Measurements from ENCODE around the gene PSMD11. TPM values are rescaled to one million over a fixed set of nuclear protein-coding genes. Genes with fewer than 3 reads are reported as not detected.
"Not testable (repeated sequence)": the region's sequence is repeated elsewhere in the genome, so short reads cannot be mapped to it uniquely, and the experiment has no call there.

Gene PSMD11
- polyA plus RNA-seq, 2 of the 4 experiments (the other 2 are of a cell fraction): 195 to 228 TPM

- Histone ChIP-seq H3K4me3 (no peak overlapping the region), H3K27ac (no peak overlapping the region), H3K9me3 (no peaks in the 10 kb centered on the region), H3K4me1 (no peaks in the 10 kb centered on the region), H3K4me2 (no peak overlapping the region)
- ATAC-seq: no peak
- POLR2A ChIA-PET: no interaction called here
- DNase-seq (ENCODE audit: low read depth in 1 of 2, low spot score in 1 of 2): no peak
- no peak for FAIRE-seq
- CTCF ChIA-PET: no interaction called here
- TF ChIP-seq ESRRA (IDR thresholded peaks at IDR 0.05; ENCODE audit: borderline replicate concordance, low read length) (no peak), RFX5 (IDR thresholded peaks at IDR 0.05) (no peak), MAX (IDR thresholded peaks at IDR 0.05) (no peak), PHF8 (IDR thresholded peaks at IDR 0.05; ENCODE audit: borderline replicate concordance, low read depth) (no peak), CBX2 (IDR thresholded peaks at IDR 0.05; ENCODE audit: borderline replicate concordance, low read depth) (no peak), ZNF302 (CRISPR knock-in tag; IDR thresholded peaks at IDR 0.05) (no peak), HOXA7 (CRISPR knock-in tag; IDR thresholded peaks at IDR 0.05) (no peak), EHF (CRISPR knock-in tag; IDR thresholded peaks at IDR 0.05) (no peak), TFCP2L1 (CRISPR knock-in tag; IDR thresholded peaks at IDR 0.05) (no peak), BHLHE40 (IDR thresholded peaks at IDR 0.05; ENCODE audit: low read depth, low read length) (no peak), NPAS2 (CRISPR knock-in tag; IDR thresholded peaks at IDR 0.05; ENCODE audit: borderline replicate concordance) (no peak), POLR2A (IDR thresholded peaks at IDR 0.05; ENCODE audit: low read length) (no peak), GATA3 (IDR thresholded peaks at IDR 0.05; ENCODE audit: borderline replicate concordance) (no peak), HEYL (CRISPR knock-in tag; IDR thresholded peaks at IDR 0.05) (no peak), ZC3H11A (IDR thresholded peaks at IDR 0.05) (no peak), SREBF2 (IDR thresholded peaks at IDR 0.05) (no peak)
- WGBS (ENCODE audit: missing lambda C conversion rate): 81% methylated on average over 11 of the region's 11 CpGs
Measured at GRCh38 chr17:32523017-32523680, 78.8 kb downstream of the PSMD11 start.

DNA sequence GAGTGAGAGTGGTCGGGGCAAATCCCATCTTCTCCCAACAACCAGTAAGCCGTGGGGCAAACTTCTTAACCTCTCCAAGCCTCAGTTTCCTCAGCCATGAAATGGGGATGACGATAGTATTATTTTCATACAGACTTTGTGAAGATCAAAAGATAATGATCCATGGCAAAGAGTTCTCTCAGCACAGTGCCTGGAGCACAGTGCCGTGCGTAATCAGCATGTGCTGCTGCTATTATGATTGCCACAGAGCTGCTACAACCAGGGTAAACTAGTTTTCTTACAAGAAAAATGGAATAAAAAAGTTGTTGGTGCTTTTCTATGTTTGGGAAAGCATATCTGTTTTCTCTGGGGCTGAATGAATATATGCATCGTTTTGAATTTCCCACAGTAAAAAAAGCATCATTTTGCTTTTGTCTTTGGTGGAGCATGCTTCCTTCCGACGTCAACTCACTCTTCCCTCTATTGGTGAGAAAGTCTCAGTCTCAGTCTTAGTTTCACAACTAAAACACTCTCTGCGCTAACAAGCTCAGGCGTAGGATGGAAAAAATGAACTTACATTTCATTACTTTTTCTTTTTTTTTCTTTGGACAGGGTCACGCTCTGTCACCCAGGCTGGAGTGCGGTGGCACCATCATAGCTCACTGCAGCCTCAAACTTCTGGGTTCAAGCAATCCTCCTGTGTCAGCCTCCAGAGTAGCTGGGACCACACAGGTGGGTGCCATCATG lies 79.7 kb downstream of the PSMD11 start:
- WGBS (ENCODE audit: missing lambda C conversion rate): 77% methylated on average over 12 of the region's 12 CpGs
- ChIA-PET POLR2A (no interaction called here), CTCF (interaction anchor here (1.0 kb wide), 1 partner anchor 44 kb away, joined by 3 read pairs; no protein-coding TSS in a partner anchor)
- H3K4me3 ChIP-seq: no peak overlapping the region
- no peak for ATAC-seq
- no peak for FAIRE-seq
- H3K27ac ChIP-seq: no peak overlapping the region
- no peak overlapping the region for H3K4me2 ChIP-seq
- H3K9me3 ChIP-seq: no peaks in the 10 kb centered on the region
- DNase-seq (ENCODE audit: low read depth in 1 of 2, low spot score in 1 of 2): no peak
- no peaks in the 10 kb centered on the region for H3K4me1 ChIP-seq
- TF ChIP-seq REST (IDR thresholded peaks at IDR 0.05) (no peak), RNF2 (IDR thresholded peaks at IDR 0.05; ENCODE audit: borderline replicate concordance, low read depth) (no peak), MAFK (IDR thresholded peaks at IDR 0.05; ENCODE audit: partially characterized antibody) (no peak), HOXB13 (CRISPR knock-in tag; IDR thresholded peaks at IDR 0.05; ENCODE audit: low read depth) (no peak), GATA3 (IDR thresholded peaks at IDR 0.05; ENCODE audit: borderline replicate concordance) (no peak), MYC (IDR thresholded peaks at IDR 0.05; ENCODE audit: borderline replicate concordance, low read length) (no peak), NFE2L2 (conservative IDR thresholded peaks at IDR 0.05; ENCODE audit: low read length) (no peak), POLR2AphosphoS2 (conservative IDR thresholded peaks at IDR 0.05; ENCODE audit: low read length) (no peak), FOSB (CRISPR knock-in tag; IDR thresholded peaks at IDR 0.05) (no peak), CHD2 (IDR thresholded peaks at IDR 0.05; ENCODE audit: low read length, partially characterized antibody) (no peak)
- TF ChIP-seq, protein P1, sequence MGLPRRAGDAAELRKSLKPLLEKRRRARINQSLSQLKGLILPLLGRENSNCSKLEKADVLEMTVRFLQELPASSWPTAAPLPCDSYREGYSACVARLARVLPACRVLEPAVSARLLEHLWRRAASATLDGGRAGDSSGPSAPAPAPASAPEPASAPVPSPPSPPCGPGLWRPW (IDR thresholded peaks at IDR 0.05): no peak

- WGBS (ENCODE audit: missing lambda C conversion rate): 77% methylated on average over 6 of the region's 6 CpGs
- FAIRE-seq; POLR2A ChIA-PET; ATAC-seq; DNase-seq (ENCODE audit: low read depth in 1 of 2, low spot score in 1 of 2); H3K4me2 ChIP-seq; H3K9me3 ChIP-seq; H3K4me1 ChIP-seq; H3K27ac ChIP-seq; H3K4me3 ChIP-seq: not testable (repeated sequence)
- CTCF ChIA-PET: interaction anchor here (1.0 kb wide), 1 partner anchor 43 kb away, joined by 3 read pairs; no protein-coding TSS in a partner anchor
Measured at GRCh38 chr17:32524553-32524880, 80.2 kb downstream of the PSMD11 start.

All from A549 (cell line).